GM20000 (cell line): ENCODE results near the gene RPE.

Source experiments
- DNase-seq: peaks from one replicate; pipeline ENCODE4 v3.0.0; 2012; ENCODE audit warnings: low spot score
- CTCF ChIP-seq: IDR thresholded peaks from 2 replicates; pipeline ENCODE4 v1.5.1; 2012; ENCODE audit warnings: mild to moderate bottlenecking, control low read depth; ENCODE audit errors: extremely low read depth, missing control alignments

The RPE gene

GRCh38 chr2:210049831-210050230, 47.4 kb downstream of the RPE start:
- no peak for TF ChIP-seq CTCF
- no peak for DNase-seq

- no peak for DNase-seq
- TF ChIP-seq CTCF = no peak
Observed at GRCh38 chr2:210050885-210051284, 48.4 kb downstream of the RPE start.

GRCh38 chr2:210054696-210055095, 52.3 kb downstream of the RPE start:
- no peak for DNase-seq
- no peak for TF ChIP-seq CTCF

GRCh38 chr2:210055825-210056224, 53.4 kb downstream of the RPE start:
- no peak for TF ChIP-seq CTCF
- no peak for DNase-seq

- TF ChIP-seq CTCF = no peak
- no peak for DNase-seq
Observed at GRCh38 chr2:210063306-210063705, 60.9 kb downstream of the RPE start.
